GM23338 (cell line): ENCODE data around the gene NRL. TPM values are rescaled to one million over a fixed set of nuclear protein-coding genes. Genes with fewer than 3 reads are reported as not detected.

Experiments used
- ATAC-seq: fragments of 200-7000 bp; cut with Tn5 transposase; 3 replicates; pipeline ENCODE4 v1.9.1; 2020
- DNase-seq: peaks from one replicate; pipeline ENCODE4 v3.0.0-alpha.2; 2015; ENCODE audit warnings: low spot score
- H2AFZ ChIP-seq: fragments of 200-600 bp; sonication (generic); 2 replicates; pipeline ENCODE4 v1.8.0; 2016; ENCODE audit warnings: antibody characterized with exemption, mild to moderate bottlenecking, moderate library complexity
- H3F3A ChIP-seq: fragments of 200-600 bp; sonication (generic); replicated peaks from 2 replicates; pipeline ENCODE4 v1.8.0; 2017; ENCODE audit warnings: antibody characterized with exemption, mixed run types, low read depth
- H3K27ac ChIP-seq: fragments of 200-600 bp; sonication (generic); 2 replicates; pipeline ENCODE4 v1.6.1; 2016; ENCODE audit warnings: low read depth
- H3K27me3 ChIP-seq: fragments of 200-600 bp; sonication (generic); 2 replicates; pipeline ENCODE4 v1.8.0; 2016; ENCODE audit warnings: mild to moderate bottlenecking, mixed run types, moderate library complexity; ENCODE audit not compliant: insufficient read depth
- H3K36me3 ChIP-seq: fragments of 200-600 bp; sonication (generic); 2 replicates; pipeline ENCODE4 v1.8.0; 2016; ENCODE audit warnings: mild to moderate bottlenecking; ENCODE audit not compliant: insufficient read depth
- H3K4me1 ChIP-seq: fragments of 200-600 bp; sonication (generic); 2 replicates; pipeline ENCODE4 v1.8.0; 2016; ENCODE audit warnings: mild to moderate bottlenecking, moderate library complexity; ENCODE audit not compliant: insufficient read depth
- H3K4me2 ChIP-seq: fragments of 200-600 bp; sonication (generic); 2 replicates; pipeline ENCODE4 v1.7.1; 2017; ENCODE audit warnings: mixed run types
- H3K4me3 ChIP-seq: fragments of 200-600 bp; sonication (generic); 2 replicates; pipeline ENCODE4 v1.6.1; 2016; ENCODE audit warnings: mixed run types
- H3K79me2 ChIP-seq: fragments of 200-600 bp; sonication (generic); replicated peaks from 2 replicates; pipeline ENCODE4 v1.8.0; 2017; ENCODE audit warnings: mild to moderate bottlenecking; ENCODE audit not compliant: insufficient read depth
- H3K9me2 ChIP-seq: fragments of 200-600 bp; sonication (generic); 2 replicates; pipeline ENCODE4 v1.8.0; 2017; ENCODE audit not compliant: insufficient read depth
- H4K20me1 ChIP-seq: fragments of 200-600 bp; sonication (generic); replicated peaks from 2 replicates; pipeline ENCODE4 v1.8.0; 2017; ENCODE audit warnings: mild to moderate bottlenecking; ENCODE audit not compliant: insufficient read depth
- H3K27ac Mint-ChIP-seq: 2 replicates; pipeline ENCODE4 v1.8.0; 2020; ENCODE audit warnings: inconsistent platforms, mild to moderate bottlenecking, moderate library complexity, mixed read lengths
- H3K27me3 Mint-ChIP-seq: 3 replicates; pipeline ENCODE4 v1.8.0; 2022; ENCODE audit warnings: low read depth, mild to moderate bottlenecking, moderate library complexity, mixed read lengths, inconsistent platforms; ENCODE audit not compliant: insufficient read depth, poor library complexity
- H3K36me3 Mint-ChIP-seq: 3 replicates; pipeline ENCODE4 v1.8.0; 2021; ENCODE audit warnings: low read depth, mild to moderate bottlenecking, inconsistent platforms, moderate library complexity, mixed read lengths
- H3K4me1 Mint-ChIP-seq: 3 replicates; pipeline ENCODE4 v1.8.0; 2020; ENCODE audit warnings: mild to moderate bottlenecking, inconsistent platforms, mixed read lengths
- H3K4me3 Mint-ChIP-seq: 3 replicates; pipeline ENCODE4 v1.8.0; 2021; ENCODE audit warnings: moderate library complexity, mild to moderate bottlenecking, inconsistent platforms, mixed read lengths
- H3K9me3 Mint-ChIP-seq: 3 replicates; pipeline ENCODE4 v1.8.0; 2020; ENCODE audit warnings: moderate library complexity, mild to moderate bottlenecking, inconsistent platforms, mixed read lengths
- CREB1 ChIP-seq: fragments of 250-450 bp; sonication (Bioruptor Pico); IDR thresholded peaks from 2 replicates; pipeline ENCODE4 v1.5.0; 2020; ENCODE audit warnings: low read depth, mild to moderate bottlenecking, moderate library complexity
- EZH2 ChIP-seq: fragments of 200-600 bp; sonication (generic); IDR thresholded peaks from one replicate; pipeline ENCODE4 v1.8.0; 2017; ENCODE audit warnings: antibody characterized with exemption, mild to moderate bottlenecking, low read depth; ENCODE audit not compliant: unreplicated experiment
- EZH2phosphoT487 ChIP-seq: fragments of 200-600 bp; sonication (generic); IDR thresholded peaks from one replicate; pipeline ENCODE4 v1.8.1; 2018; ENCODE audit warnings: antibody characterized with exemption; ENCODE audit not compliant: unreplicated experiment
- JUNB ChIP-seq: IDR thresholded peaks from one replicate; pipeline ENCODE4 v1.6.1; 2016; ENCODE audit warnings: antibody characterized with exemption; ENCODE audit not compliant: unreplicated experiment
- NANOG ChIP-seq: IDR thresholded peaks from 2 replicates; pipeline ENCODE4 v1.6.1; 2016; ENCODE audit warnings: antibody characterized with exemption, borderline replicate concordance
- POLR2AphosphoS5 ChIP-seq: IDR thresholded peaks from 2 replicates; pipeline ENCODE4 v1.6.1; 2016; ENCODE audit warnings: antibody characterized with exemption, low read depth
- ZNF114 ChIP-seq: fragments of 250-450 bp; sonication (Bioruptor Pico); IDR thresholded peaks from 2 replicates; pipeline ENCODE4 v1.5.0; 2020; ENCODE audit warnings: mild to moderate bottlenecking, moderate library complexity
- ZNF331 ChIP-seq: fragments of 250-450 bp; sonication (Bioruptor Pico); IDR thresholded peaks from 2 replicates; pipeline ENCODE4 v1.5.0; 2020; ENCODE audit warnings: low read depth, mild to moderate bottlenecking, moderate library complexity
- polyA plus RNA-seq: library from polyadenylated mRNA; unstranded; fragments of >200 nt; fragmentation: Nextera tagmentation; extraction: Ambion mirVana; gene quantifications from 2 replicates; pipeline ENCODE4 v1.2.1, GENCODE V29; 2016
- total RNA-seq: library from RNA; depleted of rRNA; stranded (reverse); fragments of >200 nt; shearing (Covaris generic); gene quantifications from 2 replicates; pipeline ENCODE4 v1.2.3, GENCODE V29; 2014
- TF ChIP-seq, protein P1 (sequence below): fragments of 250-450 bp; sonication (Bioruptor Pico); IDR thresholded peaks from 2 replicates; pipeline ENCODE4 v1.5.0; 2020; ENCODE audit warnings: mild to moderate bottlenecking, moderate library complexity
- TF ChIP-seq, protein P2 (sequence below): IDR thresholded peaks from 2 replicates; pipeline ENCODE4 v1.6.1; 2016; ENCODE audit warnings: antibody characterized with exemption
- TF ChIP-seq, protein P3 (sequence below), 2 experiments: fragments of 200-600 bp in 1 of 2; sonication (generic) in 1 of 2; conservative IDR thresholded peaks; 2 replicates each; pipeline versions ENCODE4 v1.5.1 to v1.6.1; 2016 to 2017; ENCODE audit warnings: antibody characterized with exemption in 2 of 2, low read depth in 2 of 2, mild to moderate bottlenecking in 2 of 2, moderate library complexity in 1 of 2

Gene NRL
- total and polyA plus RNA-seq, 2 experiments from 2014 or later = 1.8 to 2.2 TPM

DNA sequence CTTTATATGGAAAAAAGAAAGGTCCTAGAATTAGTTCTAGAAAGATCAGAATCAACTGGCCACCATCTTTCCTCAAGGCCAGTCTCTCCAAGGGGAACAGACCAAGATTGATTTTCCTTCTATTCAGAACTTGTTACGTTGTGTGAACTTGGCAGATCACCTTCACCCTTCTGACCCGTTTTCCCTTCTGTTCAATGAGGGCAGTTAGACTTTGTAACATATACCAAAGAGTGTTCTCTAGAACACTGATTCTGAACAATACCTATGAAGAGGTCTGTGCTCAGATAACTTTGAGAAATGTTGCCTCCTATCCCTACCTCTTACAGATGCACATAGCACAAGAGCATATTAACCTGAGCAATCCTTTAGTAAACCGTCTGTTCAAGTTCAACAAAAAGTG, 31.3 kb downstream of the NRL start:
- Mint-ChIP-seq H3K4me3 (no peak overlapping the region), H3K9me3 (no peaks in the 10 kb centered on the region), H3K36me3 (no peaks in the 10 kb centered on the region; the same call in 2 of the 3 replicates), H3K27ac (no peak overlapping the region), H3K4me1 (peaks cover 27% of the 10 kb centered on the region), H3K27me3 (peaks cover 31% of the 10 kb centered on the region)
- Histone ChIP-seq H3K4me1 (peaks cover 19% of the 10 kb centered on the region), H4K20me1 (no peaks in the 10 kb centered on the region), H3K36me3 (no peaks in the 10 kb centered on the region), H3K4me3 (no peak overlapping the region), H3K27me3 (peaks cover 14% of the 10 kb centered on the region; the same call in 1 of the 2 replicates), H2AFZ (no peak overlapping the region), H3F3A (peaks cover 15% of the 10 kb centered on the region; the same call in 1 of the 2 replicates), H3K4me2 (no peak overlapping the region), H3K27ac (no peak overlapping the region), H3K9me2 (no peaks in the 10 kb centered on the region), H3K79me2 (no peaks in the 10 kb centered on the region)
- DNase-seq (no peak), ATAC-seq (no peak)
- TF ChIP-seq NANOG = no peak
- no peak for TF ChIP-seq EZH2phosphoT487
- no peak for TF ChIP-seq CREB1

DNA sequence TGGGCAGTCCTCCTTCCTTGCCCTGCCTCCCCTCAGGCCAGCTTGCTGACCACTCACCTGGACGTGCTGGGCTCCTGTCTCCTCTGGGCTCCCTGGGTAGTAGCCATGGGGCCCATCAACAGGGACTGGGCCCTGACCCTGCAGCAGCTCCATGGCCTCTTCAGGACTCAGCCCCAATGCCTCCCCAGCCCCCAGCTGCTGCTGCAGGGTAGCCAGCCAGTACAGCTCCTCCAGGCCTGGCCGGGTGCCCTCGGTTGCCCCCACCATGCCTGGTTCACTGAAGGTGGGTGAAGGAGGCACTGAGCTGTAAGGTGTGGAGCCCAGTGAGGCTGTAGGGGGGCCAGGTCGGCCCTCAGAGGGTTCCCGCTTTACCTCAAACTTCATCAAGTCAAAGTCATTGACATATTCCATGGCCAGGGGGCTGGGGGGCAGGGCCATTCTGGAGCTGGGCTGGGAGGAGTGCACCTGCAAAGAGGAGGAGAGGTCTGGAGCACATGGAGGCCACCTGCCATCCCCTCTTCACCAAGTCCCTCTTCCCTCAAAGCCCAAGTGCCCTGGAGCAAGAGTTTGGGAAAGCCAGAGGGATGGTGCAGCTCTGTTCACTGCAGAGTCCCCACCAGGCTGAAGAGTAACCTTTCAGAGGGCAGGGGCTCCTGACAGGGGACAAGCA, 32.2 kb downstream of the NRL start:
- Mint-ChIP-seq H3K4me3 (peak overlapping the region; percentile 76), H3K4me1 (peaks cover 34% of the 10 kb centered on the region), H3K27ac (no peak overlapping the region), H3K27me3 (peaks cover 36% of the 10 kb centered on the region), H3K9me3 (no peaks in the 10 kb centered on the region), H3K36me3 (no peaks in the 10 kb centered on the region; the same call in 2 of the 3 replicates)
- H3K4me3 ChIP-seq = peak overlapping the region; percentile 83; the same call in 1 of the 2 replicates
- H3K27ac ChIP-seq = no peak overlapping the region
- H3K27me3 ChIP-seq = peaks cover 14% of the 10 kb centered on the region; the same call in 1 of the 2 replicates
- no peaks in the 10 kb centered on the region for H3K9me2 ChIP-seq
- H3K4me2 ChIP-seq = peak overlapping the region; percentile 95; the same call in 1 of the 2 replicates
- H3K36me3 ChIP-seq = no peaks in the 10 kb centered on the region
- H2AFZ ChIP-seq = no peak overlapping the region; the same call in 1 of the 2 replicates
- no peaks in the 10 kb centered on the region for H3K79me2 ChIP-seq
- H3K4me1 ChIP-seq = peaks cover 19% of the 10 kb centered on the region
- ATAC-seq = no peak
- H4K20me1 ChIP-seq = no peaks in the 10 kb centered on the region
- no peak for DNase-seq
- H3F3A ChIP-seq = peaks cover 15% of the 10 kb centered on the region; the same call in 1 of the 2 replicates
- TF ChIP-seq EZH2phosphoT487 = no peak
- TF ChIP-seq JUNB = no peak
- TF ChIP-seq EZH2 = no peak
- TF ChIP-seq, protein P1, sequence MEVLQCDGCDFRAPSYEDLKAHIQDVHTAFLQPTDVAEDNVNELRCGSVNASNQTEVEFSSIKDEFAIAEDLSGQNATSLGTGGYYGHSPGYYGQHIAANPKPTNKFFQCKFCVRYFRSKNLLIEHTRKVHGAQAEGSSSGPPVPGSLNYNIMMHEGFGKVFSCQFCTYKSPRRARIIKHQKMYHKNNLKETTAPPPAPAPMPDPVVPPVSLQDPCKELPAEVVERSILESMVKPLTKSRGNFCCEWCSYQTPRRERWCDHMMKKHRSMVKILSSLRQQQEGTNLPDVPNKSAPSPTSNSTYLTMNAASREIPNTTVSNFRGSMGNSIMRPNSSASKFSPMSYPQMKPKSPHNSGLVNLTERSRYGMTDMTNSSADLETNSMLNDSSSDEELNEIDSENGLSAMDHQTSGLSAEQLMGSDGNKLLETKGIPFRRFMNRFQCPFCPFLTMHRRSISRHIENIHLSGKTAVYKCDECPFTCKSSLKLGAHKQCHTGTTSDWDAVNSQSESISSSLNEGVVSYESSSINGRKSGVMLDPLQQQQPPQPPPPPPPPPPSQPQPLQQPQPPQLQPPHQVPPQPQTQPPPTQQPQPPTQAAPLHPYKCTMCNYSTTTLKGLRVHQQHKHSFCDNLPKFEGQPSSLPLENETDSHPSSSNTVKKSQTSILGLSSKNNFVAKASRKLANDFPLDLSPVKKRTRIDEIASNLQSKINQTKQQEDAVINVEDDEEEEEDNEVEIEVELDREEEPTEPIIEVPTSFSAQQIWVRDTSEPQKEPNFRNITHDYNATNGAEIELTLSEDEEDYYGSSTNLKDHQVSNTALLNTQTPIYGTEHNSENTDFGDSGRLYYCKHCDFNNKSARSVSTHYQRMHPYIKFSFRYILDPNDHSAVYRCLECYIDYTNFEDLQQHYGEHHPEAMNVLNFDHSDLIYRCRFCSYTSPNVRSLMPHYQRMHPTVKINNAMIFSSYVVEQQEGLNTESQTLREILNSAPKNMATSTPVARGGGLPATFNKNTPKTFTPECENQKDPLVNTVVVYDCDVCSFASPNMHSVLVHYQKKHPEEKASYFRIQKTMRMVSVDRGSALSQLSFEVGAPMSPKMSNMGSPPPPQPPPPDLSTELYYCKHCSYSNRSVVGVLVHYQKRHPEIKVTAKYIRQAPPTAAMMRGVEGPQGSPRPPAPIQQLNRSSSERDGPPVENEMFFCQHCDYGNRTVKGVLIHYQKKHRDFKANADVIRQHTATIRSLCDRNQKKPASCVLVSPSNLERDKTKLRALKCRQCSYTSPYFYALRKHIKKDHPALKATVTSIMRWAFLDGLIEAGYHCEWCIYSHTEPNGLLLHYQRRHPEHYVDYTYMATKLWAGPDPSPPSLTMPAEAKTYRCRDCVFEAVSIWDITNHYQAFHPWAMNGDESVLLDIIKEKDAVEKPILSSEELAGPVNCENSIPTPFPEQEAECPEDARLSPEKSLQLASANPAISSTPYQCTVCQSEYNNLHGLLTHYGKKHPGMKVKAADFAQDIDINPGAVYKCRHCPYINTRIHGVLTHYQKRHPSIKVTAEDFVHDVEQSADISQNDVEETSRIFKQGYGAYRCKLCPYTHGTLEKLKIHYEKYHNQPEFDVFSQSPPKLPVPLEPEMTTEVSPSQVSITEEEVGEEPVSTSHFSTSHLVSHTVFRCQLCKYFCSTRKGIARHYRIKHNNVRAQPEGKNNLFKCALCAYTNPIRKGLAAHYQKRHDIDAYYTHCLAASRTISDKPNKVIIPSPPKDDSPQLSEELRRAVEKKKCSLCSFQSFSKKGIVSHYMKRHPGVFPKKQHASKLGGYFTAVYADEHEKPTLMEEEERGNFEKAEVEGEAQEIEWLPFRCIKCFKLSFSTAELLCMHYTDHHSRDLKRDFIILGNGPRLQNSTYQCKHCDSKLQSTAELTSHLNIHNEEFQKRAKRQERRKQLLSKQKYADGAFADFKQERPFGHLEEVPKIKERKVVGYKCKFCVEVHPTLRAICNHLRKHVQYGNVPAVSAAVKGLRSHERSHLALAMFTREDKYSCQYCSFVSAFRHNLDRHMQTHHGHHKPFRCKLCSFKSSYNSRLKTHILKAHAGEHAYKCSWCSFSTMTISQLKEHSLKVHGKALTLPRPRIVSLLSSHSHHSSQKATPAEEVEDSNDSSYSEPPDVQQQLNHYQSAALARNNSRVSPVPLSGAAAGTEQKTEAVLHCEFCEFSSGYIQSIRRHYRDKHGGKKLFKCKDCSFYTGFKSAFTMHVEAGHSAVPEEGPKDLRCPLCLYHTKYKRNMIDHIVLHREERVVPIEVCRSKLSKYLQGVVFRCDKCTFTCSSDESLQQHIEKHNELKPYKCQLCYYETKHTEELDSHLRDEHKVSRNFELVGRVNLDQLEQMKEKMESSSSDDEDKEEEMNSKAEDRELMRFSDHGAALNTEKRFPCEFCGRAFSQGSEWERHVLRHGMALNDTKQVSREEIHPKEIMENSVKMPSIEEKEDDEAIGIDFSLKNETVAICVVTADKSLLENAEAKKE (CRISPR knock-in tag) = no peak
- no peak for TF ChIP-seq ZNF114
- no peak for TF ChIP-seq CREB1
- no peak for TF ChIP-seq ZNF331
- TF ChIP-seq, protein P2, sequence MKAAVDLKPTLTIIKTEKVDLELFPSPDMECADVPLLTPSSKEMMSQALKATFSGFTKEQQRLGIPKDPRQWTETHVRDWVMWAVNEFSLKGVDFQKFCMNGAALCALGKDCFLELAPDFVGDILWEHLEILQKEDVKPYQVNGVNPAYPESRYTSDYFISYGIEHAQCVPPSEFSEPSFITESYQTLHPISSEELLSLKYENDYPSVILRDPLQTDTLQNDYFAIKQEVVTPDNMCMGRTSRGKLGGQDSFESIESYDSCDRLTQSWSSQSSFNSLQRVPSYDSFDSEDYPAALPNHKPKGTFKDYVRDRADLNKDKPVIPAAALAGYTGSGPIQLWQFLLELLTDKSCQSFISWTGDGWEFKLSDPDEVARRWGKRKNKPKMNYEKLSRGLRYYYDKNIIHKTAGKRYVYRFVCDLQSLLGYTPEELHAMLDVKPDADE = no peak
- TF ChIP-seq, protein P3, sequence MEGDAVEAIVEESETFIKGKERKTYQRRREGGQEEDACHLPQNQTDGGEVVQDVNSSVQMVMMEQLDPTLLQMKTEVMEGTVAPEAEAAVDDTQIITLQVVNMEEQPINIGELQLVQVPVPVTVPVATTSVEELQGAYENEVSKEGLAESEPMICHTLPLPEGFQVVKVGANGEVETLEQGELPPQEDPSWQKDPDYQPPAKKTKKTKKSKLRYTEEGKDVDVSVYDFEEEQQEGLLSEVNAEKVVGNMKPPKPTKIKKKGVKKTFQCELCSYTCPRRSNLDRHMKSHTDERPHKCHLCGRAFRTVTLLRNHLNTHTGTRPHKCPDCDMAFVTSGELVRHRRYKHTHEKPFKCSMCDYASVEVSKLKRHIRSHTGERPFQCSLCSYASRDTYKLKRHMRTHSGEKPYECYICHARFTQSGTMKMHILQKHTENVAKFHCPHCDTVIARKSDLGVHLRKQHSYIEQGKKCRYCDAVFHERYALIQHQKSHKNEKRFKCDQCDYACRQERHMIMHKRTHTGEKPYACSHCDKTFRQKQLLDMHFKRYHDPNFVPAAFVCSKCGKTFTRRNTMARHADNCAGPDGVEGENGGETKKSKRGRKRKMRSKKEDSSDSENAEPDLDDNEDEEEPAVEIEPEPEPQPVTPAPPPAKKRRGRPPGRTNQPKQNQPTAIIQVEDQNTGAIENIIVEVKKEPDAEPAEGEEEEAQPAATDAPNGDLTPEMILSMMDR (conservative IDR thresholded peaks at IDR 0.05; ENCODE audit: low read depth in 2 of 2) = no peak
- TF ChIP-seq NANOG = no peak
- TF ChIP-seq POLR2AphosphoS5 = no peak
